Naive B cell (primary cell): ENCODE results near the gene CGRRF1. TPM values are rescaled to one million over a fixed set of nuclear protein-coding genes. Genes with fewer than 3 reads are reported as not detected.

Experiments
- ATAC-seq, 2 donors: fragments of 150-1000 bp; cut with Tn5 transposase; 2 replicates each; pipeline ENCODE4 v1.10.0; 2021; ENCODE audit warnings: low read depth in 2 of 2, mild to moderate bottlenecking in 2 of 2, moderate library complexity in 2 of 2
- DNase-seq: peaks from one replicate; pipeline ENCODE4 v3.0.0; 2022
- H3K27ac Mint-ChIP-seq, 6 donors: one replicate each; pipeline ENCODE4 v1.8.0; 2020 to 2022; ENCODE audit warnings: mild to moderate bottlenecking in 6 of 6, mixed read lengths in 6 of 6, moderate library complexity in 5 of 6, inconsistent platforms in 2 of 6
- H3K27me3 Mint-ChIP-seq, 3 donors: one replicate each; pipeline ENCODE4 v1.8.0; 2021 to 2022; ENCODE audit warnings: mixed read lengths in 3 of 3, mild to moderate bottlenecking in 1 of 3
- H3K36me3 Mint-ChIP-seq, 2 donors: one replicate each; pipeline ENCODE4 v1.8.0; 2020 to 2022; ENCODE audit warnings: mixed read lengths in 2 of 2, inconsistent platforms in 1 of 2, mild to moderate bottlenecking in 1 of 2
- H3K4me1 Mint-ChIP-seq, 3 donors: one replicate each; pipeline ENCODE4 v1.8.0; 2020 to 2022; ENCODE audit warnings: mixed read lengths in 3 of 3, inconsistent platforms in 1 of 3, mild to moderate bottlenecking in 1 of 3, moderate library complexity in 1 of 3
- H3K4me3 Mint-ChIP-seq, 8 donors: one replicate each; pipeline ENCODE4 v1.8.0; 2020 to 2022; ENCODE audit warnings: mild to moderate bottlenecking in 8 of 8, mixed read lengths in 8 of 8, moderate library complexity in 8 of 8, inconsistent platforms in 2 of 8
- H3K9me3 Mint-ChIP-seq, 7 donors: one replicate each; pipeline ENCODE4 v1.8.0; 2020 to 2022; ENCODE audit warnings: mixed read lengths in 7 of 7, mild to moderate bottlenecking in 5 of 7, inconsistent platforms in 2 of 7, moderate library complexity in 1 of 7
- polyA plus RNA-seq, 6 donors: library from polyadenylated mRNA; unstranded; fragments of 300-500 nt; fragmentation: Illumina TruSeq; gene quantifications; one replicate each; pipeline ENCODE4 v1.2.3, GENCODE V29; 2021; ENCODE audit warnings: low read depth in 6 of 6

CGRRF1 gene
- polyA plus RNA-seq, 6 donors from 2014 or later: 27.4 to 41.3 (median 35.3) TPM

GRCh38 chr14:54497224-54497623 lies 12.5 kb upstream of the CGRRF1 start:
- ATAC-seq (no peak), DNase-seq (no peak)
- Mint-ChIP-seq H3K36me3 (no peaks in the 10 kb centered on the region), H3K4me3 (no peak overlapping the region), H3K9me3 (no peaks in the 10 kb centered on the region), H3K27me3 (peaks cover 21 to 35% (median 24%) of the 10 kb centered on the region in 3 donors), H3K27ac (no peak overlapping the region), H3K4me1 (no peaks in the 10 kb centered on the region)

DNA sequence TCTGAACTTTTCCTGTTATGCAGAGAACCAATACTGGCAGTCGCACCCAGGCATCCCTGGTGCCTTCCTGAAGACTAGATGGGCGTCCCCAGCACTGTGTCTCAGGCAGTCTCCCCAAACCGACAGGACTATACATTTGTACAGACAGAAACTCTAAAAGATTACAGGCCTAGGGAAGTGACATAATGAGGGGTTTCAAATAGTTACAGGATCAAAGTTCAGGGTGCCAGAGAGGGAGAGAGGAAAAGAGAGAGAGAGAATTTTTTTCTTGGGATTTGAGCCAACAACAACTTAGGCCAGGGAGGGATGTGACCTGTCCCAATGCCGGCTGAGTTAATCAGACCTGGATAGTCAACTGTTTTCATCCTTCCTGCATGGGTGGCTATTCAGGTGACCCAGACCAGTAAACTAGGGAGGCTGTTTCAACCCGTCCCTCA lies 11.6 kb upstream of the CGRRF1 start:
- Mint-ChIP-seq H3K4me1 (no peaks in the 10 kb centered on the region), H3K27ac (no peak overlapping the region)

GRCh38 chr14:54498579-54498978 lies 11.1 kb upstream of the CGRRF1 start:
- no peak for DNase-seq
- Mint-ChIP-seq H3K4me3 (no peak overlapping the region), H3K27ac (no peak overlapping the region), H3K36me3 (no peaks in the 10 kb centered on the region), H3K4me1 (no peaks in the 10 kb centered on the region), H3K9me3 (no peaks in the 10 kb centered on the region), H3K27me3 (peaks cover 21 to 35% (median 28%) of the 10 kb centered on the region in 3 donors)
- ATAC-seq: no peak

More for the DNA sequence above, 11.6 kb upstream of the CGRRF1 start:
- Mint-ChIP-seq H3K4me3 (no peak overlapping the region), H3K9me3 (no peaks in the 10 kb centered on the region), H3K27me3 (peaks cover 21 to 35% (median 28%) of the 10 kb centered on the region in 3 donors), H3K36me3 (no peaks in the 10 kb centered on the region)
- no peak for ATAC-seq
- no peak for DNase-seq

DNA sequence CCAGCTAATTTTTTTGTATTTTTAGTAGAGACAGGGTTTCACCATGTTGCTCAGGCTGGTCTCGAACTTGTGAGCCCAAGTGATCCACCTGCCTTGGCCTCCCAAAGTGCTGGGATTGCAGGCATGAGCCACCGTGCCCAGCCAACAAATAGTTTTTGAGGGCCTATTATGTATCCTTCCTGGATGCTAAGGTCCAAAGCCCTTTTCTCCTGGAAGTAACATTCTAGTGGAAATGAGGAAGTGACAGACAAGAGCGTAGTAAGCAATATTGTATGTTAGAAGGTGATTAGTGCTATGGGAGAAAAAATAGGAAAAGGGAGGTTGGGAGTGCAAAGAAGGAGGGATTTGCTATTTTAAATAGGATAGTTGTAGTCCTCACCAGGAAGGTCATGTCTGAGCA lies 9.0 kb upstream of the CGRRF1 start:
- ATAC-seq (no peak), DNase-seq (no peak)
- Mint-ChIP-seq H3K27ac (no peak overlapping the region), H3K4me3 (no peak overlapping the region), H3K4me1 (no peaks in the 10 kb centered on the region), H3K9me3 (no peaks in the 10 kb centered on the region), H3K27me3 (peaks cover 21 to 35% (median 28%) of the 10 kb centered on the region in 3 donors), H3K36me3 (no peaks in the 10 kb centered on the region)

- Mint-ChIP-seq H3K27me3 (peaks cover 21 to 35% (median 24%) of the 10 kb centered on the region in 3 donors), H3K36me3 (no peaks in the 10 kb centered on the region), H3K4me3 (no peak overlapping the region), H3K9me3 (no peaks in the 10 kb centered on the region), H3K27ac (no peak overlapping the region), H3K4me1 (no peaks in the 10 kb centered on the region)
- DNase-seq (no peak), ATAC-seq (no peak)
Observed at GRCh38 chr14:54501480-54501879, 8.2 kb upstream of the CGRRF1 start.

- no peak overlapping the region for H3K27ac Mint-ChIP-seq
- peaks cover 21 to 35% (median 24%) of the 10 kb centered on the region in 3 donors for H3K27me3 Mint-ChIP-seq
- H3K4me1 Mint-ChIP-seq: no peaks in the 10 kb centered on the region
- no peak for ATAC-seq
- H3K9me3 Mint-ChIP-seq: no peaks in the 10 kb centered on the region
- no peak overlapping the region for H3K4me3 Mint-ChIP-seq
- no peak for DNase-seq
- H3K36me3 Mint-ChIP-seq: no peaks in the 10 kb centered on the region
Observed at GRCh38 chr14:54502602-54503001, 7.1 kb upstream of the CGRRF1 start.

GRCh38 chr14:54503486-54503885 lies 6.2 kb upstream of the CGRRF1 start:
- ATAC-seq (no peak), DNase-seq (no peak)
- peaks cover 14 to 27% (median 19%) of the 10 kb centered on the region in 3 donors for H3K27me3 Mint-ChIP-seq
- no peaks in the 10 kb centered on the region for H3K9me3 Mint-ChIP-seq
- no peaks in the 10 kb centered on the region for H3K4me1 Mint-ChIP-seq
- H3K27ac Mint-ChIP-seq: no peak overlapping the region
- H3K36me3 Mint-ChIP-seq: no peaks in the 10 kb centered on the region
- H3K4me3 Mint-ChIP-seq: no peak overlapping the region

GRCh38 chr14:54512393-54512792 lies 2.7 kb downstream of the CGRRF1 start:
- Mint-ChIP-seq H3K27ac (peak overlapping the region in 2 of 6 donors; percentile 7 to 69), H3K9me3 (peaks cover 0 to 23% (median 9%) of the 10 kb centered on the region in 7 donors), H3K4me3 (peak overlapping the region in 1 of 8 donors; percentile 99), H3K36me3 (peaks cover 15 to 32% of the 10 kb centered on the region in 2 donors), H3K27me3 (no peaks in the 10 kb centered on the region), H3K4me1 (peaks cover 30 to 60% (median 53%) of the 10 kb centered on the region in 3 donors)
- DNase-seq (no peak), ATAC-seq (no peak)

DNA sequence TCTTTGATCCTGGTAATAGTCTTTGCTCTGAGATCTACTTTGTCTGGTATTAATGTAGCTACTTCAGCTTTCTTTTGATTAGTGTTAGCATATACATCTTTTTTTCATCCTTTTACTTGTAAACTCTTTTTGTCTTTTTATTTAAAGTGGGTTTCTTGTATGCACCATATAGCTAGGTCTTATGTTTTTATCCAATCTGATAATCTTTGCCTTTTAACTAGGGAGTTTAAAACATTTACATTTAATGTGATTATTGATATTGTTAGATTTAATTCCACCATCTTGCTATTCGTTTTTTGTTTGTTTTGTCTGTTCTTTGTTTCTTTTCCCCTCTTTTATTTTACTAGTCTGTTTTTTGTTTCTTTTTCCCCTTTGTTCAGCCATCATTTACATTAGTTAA lies 6.0 kb downstream of the CGRRF1 start:
- Mint-ChIP-seq H3K27me3 (no peaks in the 10 kb centered on the region), H3K4me1 (peaks cover 25 to 52% (median 34%) of the 10 kb centered on the region in 3 donors), H3K4me3 (peak overlapping the region in 2 of 8 donors; percentile 11 to 48), H3K36me3 (peaks cover 15 to 32% of the 10 kb centered on the region in 2 donors), H3K9me3 (peaks cover 0 to 23% (median 9%) of the 10 kb centered on the region in 7 donors), H3K27ac (peak overlapping the region in 2 of 6 donors; percentile 15 to 69)
- no peak for ATAC-seq
- DNase-seq: no peak

- DNase-seq: no peak
- peaks cover 15 to 32% of the 10 kb centered on the region in 2 donors for H3K36me3 Mint-ChIP-seq
- H3K27ac Mint-ChIP-seq: peak overlapping the region in 1 of 6 donors; percentile 58
- peaks cover 19 to 44% (median 27%) of the 10 kb centered on the region in 3 donors for H3K4me1 Mint-ChIP-seq
- no peak for ATAC-seq
- no peaks in the 10 kb centered on the region for H3K27me3 Mint-ChIP-seq
- H3K4me3 Mint-ChIP-seq: no peak overlapping the region
- H3K9me3 Mint-ChIP-seq: peaks cover 0 to 23% (median 9%) of the 10 kb centered on the region in 7 donors
Observed at GRCh38 chr14:54516709-54517108, 7.0 kb downstream of the CGRRF1 start.

- ATAC-seq: no peak
- Mint-ChIP-seq H3K36me3 (peaks cover 10 to 15% of the 10 kb centered on the region in 2 donors), H3K9me3 (no peaks in the 10 kb centered on the region)
Observed at GRCh38 chr14:54524410-54524809, 14.7 kb downstream of the CGRRF1 start.

GRCh38 chr14:54528973-54529372 lies 19.3 kb downstream of the CGRRF1 start:
- H3K27ac Mint-ChIP-seq: no peak overlapping the region
- no peak overlapping the region for H3K4me3 Mint-ChIP-seq
- no peaks in the 10 kb centered on the region for H3K27me3 Mint-ChIP-seq
- no peak for ATAC-seq
- H3K9me3 Mint-ChIP-seq: no peaks in the 10 kb centered on the region
- peaks cover 11 to 15% (median 15%) of the 10 kb centered on the region in 3 donors for H3K4me1 Mint-ChIP-seq
- no peak for DNase-seq
- peaks cover 5 to 12% of the 10 kb centered on the region in 2 donors for H3K36me3 Mint-ChIP-seq

More at GRCh38 chr14:54524410-54524809, 14.7 kb downstream of the CGRRF1 start:
- DNase-seq: no peak
- H3K4me3 Mint-ChIP-seq: no peak overlapping the region
- peaks cover 0 to 9% (median 0%) of the 10 kb centered on the region in 3 donors for H3K4me1 Mint-ChIP-seq
- H3K27ac Mint-ChIP-seq: no peak overlapping the region
- no peaks in the 10 kb centered on the region for H3K27me3 Mint-ChIP-seq

- Mint-ChIP-seq H3K27ac (no peak overlapping the region), H3K4me3 (no peak overlapping the region), H3K27me3 (no peaks in the 10 kb centered on the region), H3K4me1 (peaks cover 11 to 15% (median 15%) of the 10 kb centered on the region in 3 donors), H3K36me3 (peaks cover 0 to 4% of the 10 kb centered on the region in 2 donors), H3K9me3 (no peaks in the 10 kb centered on the region)
- ATAC-seq (no peak), DNase-seq (no peak)
Observed at GRCh38 chr14:54529811-54530210, 20.1 kb downstream of the CGRRF1 start.

DNA sequence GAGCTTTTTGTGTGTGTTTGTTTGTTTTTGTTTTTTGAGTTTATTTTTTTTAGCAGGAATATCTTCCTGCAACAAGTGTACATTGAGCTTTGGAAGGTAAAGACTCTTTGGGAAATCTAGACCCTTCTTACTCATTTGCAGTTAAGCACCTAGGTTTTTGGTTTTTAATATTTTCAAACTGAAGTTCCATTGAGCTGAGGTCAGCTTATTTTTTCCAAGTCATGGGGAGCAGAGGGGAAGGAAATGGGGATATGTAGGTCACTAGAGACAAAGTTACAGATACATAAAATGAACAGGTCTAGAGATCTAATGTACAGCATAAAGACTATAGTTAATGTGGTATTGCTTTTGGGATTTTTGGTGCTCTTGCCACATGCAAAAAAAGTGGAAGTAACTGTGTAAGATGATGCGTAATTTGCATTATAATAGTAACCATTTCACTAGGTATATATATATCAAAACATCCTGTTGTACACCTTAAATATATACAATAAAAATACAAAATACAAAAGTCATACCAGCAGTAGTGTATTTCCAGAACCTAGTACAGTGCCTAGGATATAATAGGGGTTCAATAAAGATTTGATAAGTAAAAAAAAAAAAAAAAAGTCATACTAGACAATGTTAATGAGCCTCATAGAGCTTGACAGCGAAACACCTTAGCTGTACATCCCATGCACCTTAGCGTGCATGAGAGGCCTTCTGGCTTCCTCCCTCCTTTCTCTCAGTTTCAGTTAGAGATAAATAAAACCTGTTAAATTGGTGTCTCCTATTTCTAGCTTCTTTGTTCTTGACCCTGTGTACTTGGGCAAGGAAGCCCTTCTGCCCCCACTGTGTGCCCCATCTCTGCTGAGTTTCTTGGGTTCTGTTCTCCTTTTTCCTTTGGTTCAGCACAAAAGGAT lies 22.7 kb downstream of the CGRRF1 start:
- H3K4me1 Mint-ChIP-seq: peaks cover 11 to 15% (median 15%) of the 10 kb centered on the region in 3 donors
- no peaks in the 10 kb centered on the region for H3K9me3 Mint-ChIP-seq
- peak overlapping the region; percentile 10 to 56 (median 24) for H3K27ac Mint-ChIP-seq
- no peaks in the 10 kb centered on the region for H3K27me3 Mint-ChIP-seq
- H3K36me3 Mint-ChIP-seq: peaks cover 3 to 9% of the 10 kb centered on the region in 2 donors
- ATAC-seq (peak; percentile 76 to 81), DNase-seq (no peak)
- H3K4me3 Mint-ChIP-seq: peak overlapping the region in 2 of 8 donors; percentile 24 to 64
